BLaER1 (cell line): ENCODE results near the gene PTPN22.

Experiments used
- H3K27ac ChIP-seq: shearing (Covaris generic); formaldehyde crosslinking; 2 replicates; pipeline ENCODE4 v1.8.1; 2022
- H3K27me3 ChIP-seq: shearing (Covaris generic); formaldehyde crosslinking; 2 replicates; pipeline ENCODE4 v1.8.1; 2022
- H3K36me3 ChIP-seq: shearing (Covaris generic); formaldehyde crosslinking; 2 replicates; pipeline ENCODE4 v1.8.1; 2022
- H3K4me1 ChIP-seq: shearing (Covaris generic); formaldehyde crosslinking; 2 replicates; pipeline ENCODE4 v1.8.1; 2022
- H3K4me2 ChIP-seq: shearing (Covaris generic); formaldehyde crosslinking; 2 replicates; pipeline ENCODE4 v1.8.1; 2022
- H3K4me3 ChIP-seq: shearing (Covaris generic); formaldehyde crosslinking; 2 replicates; pipeline ENCODE4 v1.8.1; 2022
- H3K9ac ChIP-seq: shearing (Covaris generic); formaldehyde crosslinking; 2 replicates; pipeline ENCODE4 v1.8.1; 2022
- H3K9me3 ChIP-seq: shearing (Covaris generic); formaldehyde crosslinking; 2 replicates; pipeline ENCODE4 v1.8.1; 2022
- H4K20me1 ChIP-seq: shearing (Covaris generic); formaldehyde crosslinking; 2 replicates; pipeline ENCODE4 v1.8.1; 2022
- Cebpa-rat ChIP-seq: shearing (Covaris generic); IDR thresholded peaks from 2 replicates; pipeline ENCODE4 v1.8.1; 2022

The PTPN22 gene

GRCh38 chr1:113871597-113872113 is at the start of gene PTPN22:
TSS of gene PTPN22 (minus strand) at chr1:113871712.
- H3K27me3 ChIP-seq = no peaks in the 10 kb centered on the region
- no peaks in the 10 kb centered on the region for H3K36me3 ChIP-seq
- H3K27ac ChIP-seq = peak within 1 kb of the TSS; percentile 50
- H3K4me2 ChIP-seq = peak within 1 kb of the TSS; percentile 81
- no peaks in the 10 kb centered on the region for H3K9me3 ChIP-seq
- H3K4me3 ChIP-seq = peak within 1 kb of the TSS; percentile 51
- TF ChIP-seq Cebpa-rat = no peak
- no peaks in the 10 kb centered on the region for H4K20me1 ChIP-seq
- H3K9ac ChIP-seq = peak within 1 kb of the TSS; percentile 40; the same call in 1 of the 2 replicates
- peaks cover 46% of the 10 kb centered on the region for H3K4me1 ChIP-seq

DNA sequence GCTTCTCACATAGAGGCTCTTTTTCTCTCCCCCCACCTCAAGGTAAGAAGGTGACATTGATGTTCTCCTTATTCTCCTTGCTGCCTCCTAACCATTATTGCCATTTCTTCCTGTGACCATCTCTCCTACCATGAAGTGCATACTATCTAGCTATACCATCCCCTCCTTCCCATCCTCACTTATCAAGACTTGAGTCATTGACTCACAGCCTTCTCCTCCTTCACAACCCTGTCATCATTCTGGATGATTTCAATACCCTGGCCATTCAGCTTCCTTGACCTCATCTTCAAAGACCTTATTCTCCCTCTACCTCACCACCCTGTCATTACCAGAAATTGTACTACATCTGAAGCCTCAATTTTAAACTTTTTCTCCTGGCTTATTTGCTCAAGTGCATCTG is 46.7 kb upstream of the PTPN22 start:
- H3K36me3 ChIP-seq = peaks cover 13% of the 10 kb centered on the region; the same call in 1 of the 2 replicates
- no peaks in the 10 kb centered on the region; the same call in 1 of the 2 replicates for H3K27me3 ChIP-seq
- no peaks in the 10 kb centered on the region for H3K9me3 ChIP-seq
- H3K9ac ChIP-seq = no peak overlapping the region
- H3K4me2 ChIP-seq = no peak overlapping the region
- H3K4me1 ChIP-seq = no peaks in the 10 kb centered on the region
- H3K4me3 ChIP-seq = no peak overlapping the region
- H3K27ac ChIP-seq = no peak overlapping the region
- no peak for TF ChIP-seq Cebpa-rat
- H4K20me1 ChIP-seq = no peaks in the 10 kb centered on the region

GRCh38 chr1:113917400-113918082 is 46.0 kb upstream of the PTPN22 start:
- no peaks in the 10 kb centered on the region for H3K4me1 ChIP-seq
- H3K9me3 ChIP-seq = no peaks in the 10 kb centered on the region
- no peak overlapping the region for H3K4me2 ChIP-seq
- H3K36me3 ChIP-seq = peaks cover 20% of the 10 kb centered on the region
- no peak overlapping the region for H3K4me3 ChIP-seq
- H4K20me1 ChIP-seq = no peaks in the 10 kb centered on the region
- H3K27ac ChIP-seq = no peak overlapping the region
- TF ChIP-seq Cebpa-rat = no peak
- H3K9ac ChIP-seq = no peak overlapping the region
- H3K27me3 ChIP-seq = no peaks in the 10 kb centered on the region; the same call in 1 of the 2 replicates

DNA sequence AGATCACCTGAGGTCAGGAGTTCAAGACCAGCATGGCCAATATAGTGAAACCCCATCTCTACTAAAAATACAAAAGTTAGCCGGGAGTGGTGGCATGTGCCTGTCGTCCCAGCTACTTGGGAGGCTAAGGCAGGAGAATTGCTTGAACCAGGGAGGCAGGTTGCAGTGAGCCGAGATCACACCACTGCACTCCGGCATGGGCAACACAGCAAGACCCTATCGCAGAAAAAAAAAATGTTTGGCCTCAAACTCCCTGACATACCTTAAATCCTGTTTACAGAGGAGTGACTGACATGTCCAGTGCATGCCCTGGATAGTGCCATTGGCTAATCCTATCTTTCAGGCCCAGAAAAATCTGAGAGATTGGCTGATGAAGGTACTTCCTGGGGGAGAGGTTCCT is 45.5 kb upstream of the PTPN22 start:
- Histone ChIP-seq H3K4me3 (no peak overlapping the region), H3K27me3 (no peaks in the 10 kb centered on the region; the same call in 1 of the 2 replicates), H3K4me1 (no peaks in the 10 kb centered on the region), H4K20me1 (no peaks in the 10 kb centered on the region), H3K4me2 (no peak overlapping the region), H3K27ac (no peak overlapping the region), H3K9ac (no peak overlapping the region), H3K9me3 (no peaks in the 10 kb centered on the region), H3K36me3 (peaks cover 25% of the 10 kb centered on the region)
- TF ChIP-seq Cebpa-rat = no peak

DNA sequence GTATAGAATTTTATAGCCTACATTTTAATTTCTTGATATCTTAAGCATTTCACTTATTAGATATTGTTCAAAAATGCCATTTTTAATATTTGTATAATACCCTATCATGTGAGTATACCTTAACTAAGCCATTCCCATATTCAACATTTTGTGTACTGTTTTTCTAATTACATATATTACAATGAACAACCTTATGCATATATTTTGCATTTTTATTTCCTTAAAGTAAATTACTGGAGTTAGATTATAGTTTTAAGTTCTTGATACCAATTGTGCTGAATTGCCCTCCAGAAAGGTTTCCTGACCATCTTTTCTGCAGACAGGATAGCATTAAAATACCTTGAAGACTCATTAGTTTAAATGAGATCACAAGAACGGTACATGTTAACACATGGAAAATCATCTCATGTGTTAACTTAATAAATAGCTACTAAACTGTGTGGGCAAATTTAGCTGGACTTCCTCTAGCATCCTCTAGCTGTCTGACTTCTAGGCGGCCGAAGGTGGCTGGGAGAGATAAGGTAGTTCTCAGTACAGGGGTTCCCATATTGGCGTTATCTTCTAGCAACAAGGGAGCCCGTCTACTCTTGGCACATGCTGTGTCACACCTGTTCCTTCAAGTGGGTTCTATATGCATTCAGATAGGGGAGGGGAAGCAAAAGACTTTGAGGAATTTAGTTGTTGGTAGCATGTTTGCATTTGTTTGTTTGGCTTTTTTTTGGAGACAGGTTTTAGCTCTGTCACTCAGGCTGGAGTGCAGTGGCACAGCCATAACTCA is 42.6 kb upstream of the PTPN22 start:
- no peaks in the 10 kb centered on the region for H3K9me3 ChIP-seq
- H3K4me1 ChIP-seq = no peaks in the 10 kb centered on the region
- no peaks in the 10 kb centered on the region for H4K20me1 ChIP-seq
- no peak for TF ChIP-seq Cebpa-rat
- H3K27me3 ChIP-seq = no peaks in the 10 kb centered on the region; the same call in 1 of the 2 replicates
- H3K27ac ChIP-seq = no peak overlapping the region
- no peak overlapping the region for H3K9ac ChIP-seq
- no peak overlapping the region for H3K4me3 ChIP-seq
- peaks cover 51% of the 10 kb centered on the region for H3K36me3 ChIP-seq
- H3K4me2 ChIP-seq = no peak overlapping the region

- Histone ChIP-seq H3K27ac (no peak overlapping the region), H3K27me3 (no peaks in the 10 kb centered on the region; the same call in 1 of the 2 replicates), H3K9me3 (no peaks in the 10 kb centered on the region), H3K9ac (no peak overlapping the region), H3K36me3 (peaks cover 59% of the 10 kb centered on the region), H3K4me3 (no peak overlapping the region), H4K20me1 (no peaks in the 10 kb centered on the region), H3K4me2 (no peak overlapping the region), H3K4me1 (0 out of 2 replicates have a peak, but pooled peaks cover 2% of the 10 kb centered on the region)
- no peak for TF ChIP-seq Cebpa-rat
These were observed 41.8 kb upstream of the PTPN22 start for GRCh38 chr1:113913312-113913668.

GRCh38 chr1:113912594-113913311 is 41.2 kb upstream of the PTPN22 start:
- no peak overlapping the region for H3K4me3 ChIP-seq
- H4K20me1 ChIP-seq = no peaks in the 10 kb centered on the region
- no peak for TF ChIP-seq Cebpa-rat
- H3K36me3 ChIP-seq = peaks cover 64% of the 10 kb centered on the region
- H3K9me3 ChIP-seq = no peaks in the 10 kb centered on the region
- no peaks in the 10 kb centered on the region; the same call in 1 of the 2 replicates for H3K27me3 ChIP-seq
- H3K27ac ChIP-seq = no peak overlapping the region
- no peak overlapping the region for H3K9ac ChIP-seq
- no peak overlapping the region for H3K4me2 ChIP-seq
- H3K4me1 ChIP-seq = 0 out of 2 replicates have a peak, but pooled peaks cover 4% of the 10 kb centered on the region

GRCh38 chr1:113905435-113905861 is 33.9 kb upstream of the PTPN22 start:
- peaks cover 47% of the 10 kb centered on the region for H3K4me1 ChIP-seq
- no peak for TF ChIP-seq Cebpa-rat
- peaks cover 56% of the 10 kb centered on the region for H3K36me3 ChIP-seq

GRCh38 chr1:113904674-113905434 is 33.3 kb upstream of the PTPN22 start, which contains the start of the genes AP4B1 and DCLRE1B:
TSS of gene AP4B1 (minus strand) at chr1:113904799. CDS start at chr1:113904717, 82 bp downstream.
TSS of gene DCLRE1B (plus strand) at chr1:113905326. CDS start at chr1:113905587, 261 bp downstream.
- Histone ChIP-seq H3K9ac (peak within 1 kb of the TSS; percentile 86), H3K36me3 (peaks cover 56% of the 10 kb centered on the region), H3K9me3 (no peaks in the 10 kb centered on the region), H3K4me1 (peaks cover 47% of the 10 kb centered on the region), H4K20me1 (no peaks in the 10 kb centered on the region), H3K4me2 (peak within 1 kb of the TSS; percentile 92), H3K27ac (peak within 1 kb of the TSS; percentile 84), H3K27me3 (no peaks in the 10 kb centered on the region), H3K4me3 (peak within 1 kb of the TSS; percentile 88)
- peak; percentile 6; the same call in 1 of the 2 replicates for TF ChIP-seq Cebpa-rat

More at GRCh38 chr1:113905435-113905861, 33.9 kb upstream of the PTPN22 start:
- Histone ChIP-seq H3K9me3 (no peaks in the 10 kb centered on the region), H4K20me1 (no peaks in the 10 kb centered on the region), H3K4me3 (peak overlapping the region; percentile 88), H3K9ac (peak overlapping the region; percentile 86), H3K27me3 (no peaks in the 10 kb centered on the region), H3K27ac (peak overlapping the region; percentile 84), H3K4me2 (peak overlapping the region; percentile 92)
